GM13976 (cell line): ENCODE results near the gene EFNA5.
"Not testable (repeated sequence)": the region's sequence is repeated elsewhere in the genome, so short reads cannot be mapped to it uniquely, and the experiment has no call there.

Source experiments
- DNase-seq: peaks from one replicate; pipeline ENCODE4 v3.0.0; 2012; ENCODE audit warnings: low spot score
- CTCF ChIP-seq: IDR thresholded peaks from 2 replicates; pipeline ENCODE4 v1.5.1; 2012; ENCODE audit warnings: borderline replicate concordance, mild to moderate bottlenecking; ENCODE audit not compliant: insufficient read depth; ENCODE audit errors: extremely low read depth, missing control alignments, control extremely low read depth
- in situ Hi-C: fragments of 300-500 bp; cut with MboI; formaldehyde crosslinking; loops from one replicate; pipeline ENCODE4 v1.12.0; 2022; ENCODE audit warnings: low sequenced_read_pairs, mixed read lengths, inconsistent platforms; ENCODE audit not compliant: unreplicated experiment

EFNA5 gene

GRCh38 chr5:107500840-107501239, 169.9 kb downstream of the EFNA5 start:
- no peak for TF ChIP-seq CTCF
- in situ Hi-C loops, result no loop called here
- no peak for DNase-seq

GRCh38 chr5:107500347-107500746, 170.4 kb downstream of the EFNA5 start:
- in situ Hi-C loops, result no loop called here
- TF ChIP-seq CTCF, result no peak
- no peak for DNase-seq

GRCh38 chr5:107499776-107500175, 171.0 kb downstream of the EFNA5 start:
- DNase-seq, result no peak
- in situ Hi-C loops, result no loop called here
- TF ChIP-seq CTCF, result no peak

DNA sequence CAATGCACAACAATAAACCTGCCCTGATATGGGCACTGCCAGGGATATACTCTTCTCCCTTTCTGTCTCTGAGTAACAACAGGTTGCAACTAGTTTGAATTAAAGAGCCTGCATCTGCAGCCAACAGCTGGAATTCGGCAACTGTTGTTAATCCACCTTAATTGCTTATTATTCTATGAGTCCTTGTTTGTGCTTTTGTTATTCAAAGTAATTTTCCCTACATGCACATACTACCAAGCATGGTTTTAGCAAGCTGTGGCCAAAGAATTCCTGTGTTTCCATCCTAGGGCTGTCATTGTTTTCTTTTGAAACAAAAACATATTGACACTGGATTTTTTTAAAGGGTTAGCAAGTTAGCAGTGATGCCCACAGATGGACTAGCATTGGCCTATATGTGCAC, 171.5 kb downstream of the EFNA5 start:
- in situ Hi-C loops, result no loop called here
- TF ChIP-seq CTCF, result no peak
- DNase-seq, result no peak

DNA sequence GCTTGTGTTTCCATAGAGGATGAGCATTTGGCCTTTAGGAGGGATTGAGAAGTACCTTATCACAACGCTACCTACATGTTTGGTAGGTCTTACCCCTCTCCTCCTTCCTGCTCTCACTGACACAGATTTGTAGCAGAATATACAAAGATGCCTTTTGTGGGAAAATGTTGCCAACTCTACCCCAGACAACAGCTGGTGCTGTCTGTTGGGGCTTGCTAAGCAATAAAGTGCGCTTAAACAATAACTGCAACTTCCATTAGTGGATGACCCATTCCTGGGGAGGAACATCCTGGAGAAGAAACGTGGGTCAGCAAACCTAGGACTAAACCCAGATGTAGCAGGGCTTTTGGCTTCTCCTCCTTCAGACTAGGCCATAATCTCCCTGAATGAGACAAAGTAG, 174.3 kb downstream of the EFNA5 start:
- TF ChIP-seq CTCF, result no peak
- no peak for DNase-seq
- in situ Hi-C loops, result no loop called here

DNA sequence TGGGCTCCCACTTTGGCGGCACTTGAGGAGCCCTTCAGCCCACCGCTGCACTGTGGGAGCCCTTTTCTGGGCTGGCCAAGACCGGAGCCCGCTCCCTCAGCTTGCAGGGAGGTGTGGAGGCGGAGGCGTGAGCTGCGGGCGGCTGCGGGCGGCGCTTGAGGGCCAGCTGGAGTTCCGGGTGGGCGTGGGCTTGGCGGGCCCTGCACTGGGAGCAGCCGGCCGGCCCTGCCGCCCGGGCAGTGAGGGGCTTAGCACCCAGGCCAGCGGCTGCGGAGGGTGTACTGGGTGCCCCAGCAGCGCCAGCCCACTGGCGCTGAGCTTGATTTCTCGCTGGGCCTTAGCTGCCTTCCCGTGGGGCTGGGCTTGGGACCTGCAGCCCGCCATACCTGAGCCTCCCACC, 176.6 kb downstream of the EFNA5 start:
- DNase-seq, in situ Hi-C loops: not testable (repeated sequence)

DNA sequence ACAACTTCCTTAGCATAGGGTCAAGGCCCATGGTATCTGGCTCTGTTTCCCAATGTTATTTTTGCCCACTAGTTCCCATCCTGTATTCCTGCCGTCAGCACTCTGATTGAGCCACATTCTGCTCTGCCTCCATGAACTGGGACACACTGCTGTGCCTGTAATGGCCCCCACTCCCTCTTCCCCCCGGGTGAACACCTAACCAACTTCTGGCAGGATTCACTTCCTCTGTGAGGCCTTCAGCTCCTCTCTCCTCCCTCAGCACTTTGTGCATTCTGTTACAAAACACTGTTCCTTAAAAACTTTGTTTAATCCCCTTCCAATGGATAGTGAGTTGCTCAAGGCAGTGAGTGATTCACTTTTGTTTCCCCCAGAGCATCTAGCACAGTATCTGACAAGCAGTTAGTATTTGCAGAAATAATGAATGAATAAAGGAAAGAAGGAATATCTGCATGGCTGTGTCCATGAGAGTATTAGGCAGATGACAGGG, 183.6 kb downstream of the EFNA5 start:
- no peak for TF ChIP-seq CTCF
- in situ Hi-C loops, result no loop called here
- DNase-seq, result no peak
